Measurements from ENCODE around the gene ZDHHC14. TPM values are rescaled to one million over a fixed set of nuclear protein-coding genes. Genes with fewer than 3 reads are reported as not detected.

ZDHHC14 gene
- total RNA-seq, 4 donors from 2014 or later: 6.2 to 20.6 (median 15.1) TPM

DNA sequence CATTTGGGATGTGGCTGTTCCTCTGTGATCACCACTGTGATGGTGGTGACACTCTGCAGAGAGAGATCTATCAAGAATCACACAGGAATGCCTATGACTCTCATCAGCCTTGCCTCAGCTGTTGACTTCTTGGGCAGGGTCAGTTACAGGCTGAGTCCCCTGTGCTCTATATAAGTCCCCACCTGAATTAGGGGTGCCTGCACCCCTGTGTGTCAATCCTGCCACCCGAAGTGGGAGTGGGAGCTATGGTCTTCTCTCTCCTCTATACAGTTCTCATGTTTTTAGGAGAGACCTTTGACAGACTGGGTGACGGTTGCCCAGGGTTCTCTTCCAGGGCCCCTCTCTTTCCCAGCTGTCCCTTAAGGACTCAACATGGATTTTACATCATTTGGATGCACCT lies 173.8 kb downstream of the ZDHHC14 start:
- Histone ChIP-seq H3K4me3 (replicated peaks in 1 of 3) (no peak overlapping the region), H3K4me1 (no peaks in the 10 kb centered on the region), H3K27me3 (no peaks in the 10 kb centered on the region), H3K27ac (no peak overlapping the region), H3K9me3 (no peaks in the 10 kb centered on the region), H3K36me3 (no peaks in the 10 kb centered on the region)
- DNase-seq: no peak
- 91 to 98% methylated on average over 2 of the region's 2 CpGs for WGBS, 2 donors
- intact Hi-C loops (cut with DNase I): no loop called here
- TF ChIP-seq, protein P1, sequence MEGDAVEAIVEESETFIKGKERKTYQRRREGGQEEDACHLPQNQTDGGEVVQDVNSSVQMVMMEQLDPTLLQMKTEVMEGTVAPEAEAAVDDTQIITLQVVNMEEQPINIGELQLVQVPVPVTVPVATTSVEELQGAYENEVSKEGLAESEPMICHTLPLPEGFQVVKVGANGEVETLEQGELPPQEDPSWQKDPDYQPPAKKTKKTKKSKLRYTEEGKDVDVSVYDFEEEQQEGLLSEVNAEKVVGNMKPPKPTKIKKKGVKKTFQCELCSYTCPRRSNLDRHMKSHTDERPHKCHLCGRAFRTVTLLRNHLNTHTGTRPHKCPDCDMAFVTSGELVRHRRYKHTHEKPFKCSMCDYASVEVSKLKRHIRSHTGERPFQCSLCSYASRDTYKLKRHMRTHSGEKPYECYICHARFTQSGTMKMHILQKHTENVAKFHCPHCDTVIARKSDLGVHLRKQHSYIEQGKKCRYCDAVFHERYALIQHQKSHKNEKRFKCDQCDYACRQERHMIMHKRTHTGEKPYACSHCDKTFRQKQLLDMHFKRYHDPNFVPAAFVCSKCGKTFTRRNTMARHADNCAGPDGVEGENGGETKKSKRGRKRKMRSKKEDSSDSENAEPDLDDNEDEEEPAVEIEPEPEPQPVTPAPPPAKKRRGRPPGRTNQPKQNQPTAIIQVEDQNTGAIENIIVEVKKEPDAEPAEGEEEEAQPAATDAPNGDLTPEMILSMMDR (IDR thresholded peaks at IDR 0.05): no peak
- no peak for TF ChIP-seq POLR2A (IDR thresholded peaks at IDR 0.05)

DNA sequence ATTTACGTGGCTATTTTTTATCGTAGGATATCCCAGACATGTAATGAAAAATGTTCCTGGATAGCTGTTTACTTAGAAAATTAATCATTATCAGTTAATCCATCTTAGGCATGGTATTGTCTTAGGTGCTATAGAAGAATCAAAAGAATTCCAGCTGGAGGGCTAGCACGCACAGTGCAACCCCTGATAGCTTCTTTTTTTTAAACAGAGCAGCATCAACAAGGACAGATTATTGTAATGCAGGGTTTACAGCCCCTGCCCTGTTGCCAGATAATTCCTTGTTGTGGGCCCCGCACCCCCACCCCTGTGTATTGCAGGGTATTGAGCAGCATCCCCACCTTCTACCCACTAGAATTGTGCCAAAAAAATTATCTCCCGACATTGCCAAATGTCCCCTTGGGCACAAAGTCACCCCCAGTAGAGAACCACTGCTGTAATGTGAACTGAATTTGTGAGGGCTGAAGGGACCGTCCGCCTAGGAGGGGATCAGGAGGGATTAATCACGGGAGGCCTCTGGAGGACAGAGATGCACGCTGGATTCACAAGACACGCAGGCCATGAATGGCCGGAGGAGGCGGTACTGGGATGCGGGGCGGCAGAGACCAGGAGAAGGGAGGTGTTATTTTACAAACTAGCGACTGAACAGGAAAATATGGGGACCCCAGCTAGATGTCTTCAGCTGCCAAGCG lies 174.6 kb downstream of the ZDHHC14 start:
- Histone ChIP-seq H3K27ac (no peak overlapping the region), H3K4me3 (replicated peaks in 1 of 3) (no peak overlapping the region), H3K9me3 (no peaks in the 10 kb centered on the region), H3K27me3 (no peaks in the 10 kb centered on the region), H3K36me3 (no peaks in the 10 kb centered on the region), H3K4me1 (no peaks in the 10 kb centered on the region)
- no peak for TF ChIP-seq POLR2A (IDR thresholded peaks at IDR 0.05)
- TF ChIP-seq, protein P1 (IDR thresholded peaks at IDR 0.05): no peak
- no peak for DNase-seq
- intact Hi-C loops (cut with DNase I): no loop called here
- WGBS, 2 donors: 91 to 93% methylated on average over 16 of the region's 16 CpGs

DNA sequence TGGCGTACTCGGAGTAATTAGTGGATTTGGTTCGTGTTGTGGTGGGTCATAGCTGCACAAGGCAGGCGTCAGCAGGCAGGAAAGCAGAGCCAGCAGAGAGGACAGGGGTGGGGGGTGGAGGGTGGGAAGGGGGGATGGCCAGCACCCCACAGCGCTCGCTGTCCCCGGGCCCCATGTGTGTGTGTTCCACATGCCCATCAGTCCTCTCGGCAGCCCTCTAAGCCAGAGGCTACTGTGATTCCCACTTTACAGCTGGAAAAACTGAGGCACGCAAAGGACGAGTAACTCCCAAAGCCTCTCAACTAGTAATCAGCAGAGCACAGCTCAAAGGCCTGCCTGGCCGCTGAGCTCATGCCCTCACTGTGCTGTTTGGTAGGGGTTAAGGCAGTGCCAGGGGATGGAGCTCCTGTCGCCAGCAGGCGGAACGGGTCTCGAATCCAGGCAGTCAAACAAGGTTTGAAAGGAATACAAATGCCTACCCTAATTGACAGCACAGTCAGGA lies 175.2 kb downstream of the ZDHHC14 start:
- no peaks in the 10 kb centered on the region for H3K36me3 ChIP-seq
- no peak overlapping the region for H3K27ac ChIP-seq
- H3K27me3 ChIP-seq: no peaks in the 10 kb centered on the region
- TF ChIP-seq POLR2A (IDR thresholded peaks at IDR 0.05): no peak
- TF ChIP-seq, protein P1 (IDR thresholded peaks at IDR 0.05): no peak
- 92 to 94% methylated on average over 15 of the region's 15 CpGs for WGBS, 2 donors
- no peaks in the 10 kb centered on the region for H3K9me3 ChIP-seq
- intact Hi-C loops (cut with DNase I): no loop called here
- H3K4me3 ChIP-seq (replicated peaks in 1 of 3): no peak overlapping the region
- DNase-seq: no peak
- no peaks in the 10 kb centered on the region for H3K4me1 ChIP-seq

DNA sequence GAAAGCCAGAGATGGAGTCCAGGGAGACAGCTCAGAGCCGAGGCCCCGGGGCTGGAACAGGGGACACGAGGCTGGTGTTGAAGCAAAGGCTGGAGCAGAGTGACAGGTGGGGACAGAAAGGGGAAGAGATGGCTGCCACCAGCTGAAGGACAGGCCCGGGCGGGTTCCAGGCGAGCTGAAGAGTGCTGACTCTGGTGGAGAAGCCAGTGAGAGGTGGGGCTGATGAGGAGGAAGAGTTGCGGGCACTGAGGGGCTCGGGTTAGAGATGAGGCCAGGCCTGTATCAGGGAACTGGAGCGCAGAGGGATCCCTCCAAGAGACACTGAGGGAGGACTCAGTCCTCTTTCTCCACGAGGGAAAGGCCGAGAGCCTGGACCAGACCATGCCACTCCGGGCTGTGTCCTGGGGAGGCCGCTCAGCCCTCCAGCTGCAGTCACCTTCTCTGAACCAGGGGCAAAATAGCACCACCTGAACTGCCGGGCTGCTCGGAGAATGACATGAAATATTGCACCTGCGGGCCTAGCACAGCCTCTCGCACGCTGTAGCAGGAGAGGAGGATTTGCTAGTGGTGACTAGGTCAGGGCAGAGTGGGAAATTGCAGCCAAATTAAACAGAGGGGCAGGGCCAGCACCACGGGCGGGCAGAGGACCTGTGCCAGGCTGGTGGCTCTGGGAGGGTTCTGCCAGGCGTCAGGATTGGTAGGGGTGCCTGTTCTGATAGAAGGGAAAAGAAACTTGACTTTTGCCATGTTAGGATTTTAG lies 175.9 kb downstream of the ZDHHC14 start:
- no peak overlapping the region for H3K27ac ChIP-seq
- no peaks in the 10 kb centered on the region for H3K27me3 ChIP-seq
- WGBS, 2 donors: 89% methylated on average over 21 of the region's 21 CpGs
- no peaks in the 10 kb centered on the region for H3K9me3 ChIP-seq
- H3K4me1 ChIP-seq: no peaks in the 10 kb centered on the region
- H3K4me3 ChIP-seq (replicated peaks in 1 of 3): no peak overlapping the region
- intact Hi-C loops (cut with DNase I): no loop called here
- no peaks in the 10 kb centered on the region for H3K36me3 ChIP-seq
- no peak for TF ChIP-seq POLR2A (IDR thresholded peaks at IDR 0.05)
- TF ChIP-seq, protein P1 (IDR thresholded peaks at IDR 0.05): no peak
- no peak for DNase-seq

DNA sequence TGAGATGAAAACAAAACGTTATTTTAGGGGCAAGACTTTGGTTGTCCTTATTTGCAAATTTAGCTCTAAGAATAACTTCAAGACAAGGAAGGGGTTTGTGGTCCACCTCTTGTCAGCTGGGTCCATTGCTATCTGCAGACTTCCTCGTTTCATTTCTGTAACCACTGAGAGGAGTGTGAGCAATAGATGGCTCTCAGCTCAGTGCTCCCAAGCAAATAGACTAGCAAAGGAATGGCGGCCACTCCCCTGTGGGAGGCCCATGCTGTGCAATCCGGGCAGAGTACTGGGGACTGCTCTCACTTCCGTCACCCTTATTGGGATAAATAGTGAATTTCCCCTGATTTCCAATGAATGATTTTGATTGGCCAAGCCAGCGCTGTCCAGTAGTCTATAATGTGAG lies 176.6 kb downstream of the ZDHHC14 start:
- intact Hi-C loops (cut with DNase I): no loop called here

More for the DNA sequence above, 176.6 kb downstream of the ZDHHC14 start:
- no peak for TF ChIP-seq POLR2A (IDR thresholded peaks at IDR 0.05)
- TF ChIP-seq, protein P1 (IDR thresholded peaks at IDR 0.05): no peak
- no peak overlapping the region for H3K4me3 ChIP-seq (replicated peaks in 1 of 3)
- DNase-seq: no peak
- no peaks in the 10 kb centered on the region for H3K4me1 ChIP-seq
- H3K36me3 ChIP-seq: no peaks in the 10 kb centered on the region
- whole genome bisulfite sequencing, 2 donors: 88 to 89% methylated on average over 6 of the region's 6 CpGs
- H3K27me3 ChIP-seq: no peaks in the 10 kb centered on the region
- H3K9me3 ChIP-seq: no peaks in the 10 kb centered on the region
- no peak overlapping the region for H3K27ac ChIP-seq

All from thyroid gland (tissue), 4 donors.